GM19193 (cell line): ENCODE results near the gene FANK1.

ENCODE experiments used
- POLR2A ChIP-seq: IDR thresholded peaks from 4 replicates; pipeline ENCODE4 v1.6.1; 2011; ENCODE audit not compliant: insufficient read depth, insufficient read length; ENCODE audit errors: extremely low read depth

FANK1 gene

GRCh38 chr10:125880719-125881118 is 15.6 kb upstream of the FANK1 start:
- no peak for TF ChIP-seq POLR2A

DNA sequence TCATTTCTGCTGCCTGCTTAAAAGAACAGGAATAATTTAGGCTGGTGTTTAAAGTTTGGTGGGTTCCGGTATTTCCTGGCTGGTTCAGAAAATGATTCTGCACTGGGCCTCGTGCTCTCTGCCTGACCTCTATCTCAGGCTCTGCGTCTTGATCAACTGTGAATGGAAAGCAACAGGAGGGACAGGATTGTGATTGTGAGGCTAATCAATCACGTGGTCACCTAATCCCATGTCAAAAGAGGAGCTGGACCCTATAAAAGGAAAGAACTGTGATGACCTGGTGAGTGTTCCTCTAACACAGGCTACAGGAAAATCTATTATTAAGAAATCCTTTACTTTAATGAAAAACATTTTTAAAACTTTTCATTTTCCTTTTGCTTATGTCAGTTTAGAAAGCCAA is 15.2 kb upstream of the FANK1 start, which contains the start of gene DHX32:
TSS of gene DHX32 (minus strand) at position 101 of the 400 bp plus-strand sequence. CDS start 468 bp downstream, outside the sequence.
- TF ChIP-seq POLR2A, result no peak

DNA sequence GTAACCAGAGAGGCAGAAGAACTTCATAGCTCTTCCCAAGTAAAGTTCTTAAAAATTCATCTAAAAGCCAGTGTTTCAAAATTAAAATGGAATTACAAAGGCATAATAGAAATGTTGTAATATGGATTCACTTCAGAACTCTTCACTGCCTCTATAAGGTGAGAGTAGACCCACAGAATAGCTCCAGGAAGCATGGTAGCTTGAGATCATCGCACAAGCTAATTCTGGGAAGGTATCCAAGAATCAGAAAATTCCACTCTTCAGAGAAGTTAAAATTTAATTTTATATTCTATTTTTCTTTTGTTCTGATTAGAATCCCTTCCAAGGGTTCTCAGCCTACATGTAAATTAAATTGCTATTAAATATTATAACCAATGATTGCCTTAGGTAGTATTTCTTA is 13.8 kb upstream of the FANK1 start:
- no peak for TF ChIP-seq POLR2A

- TF ChIP-seq POLR2A, result no peak
These were observed 13.2 kb upstream of the FANK1 start for GRCh38 chr10:125883211-125883610.

DNA sequence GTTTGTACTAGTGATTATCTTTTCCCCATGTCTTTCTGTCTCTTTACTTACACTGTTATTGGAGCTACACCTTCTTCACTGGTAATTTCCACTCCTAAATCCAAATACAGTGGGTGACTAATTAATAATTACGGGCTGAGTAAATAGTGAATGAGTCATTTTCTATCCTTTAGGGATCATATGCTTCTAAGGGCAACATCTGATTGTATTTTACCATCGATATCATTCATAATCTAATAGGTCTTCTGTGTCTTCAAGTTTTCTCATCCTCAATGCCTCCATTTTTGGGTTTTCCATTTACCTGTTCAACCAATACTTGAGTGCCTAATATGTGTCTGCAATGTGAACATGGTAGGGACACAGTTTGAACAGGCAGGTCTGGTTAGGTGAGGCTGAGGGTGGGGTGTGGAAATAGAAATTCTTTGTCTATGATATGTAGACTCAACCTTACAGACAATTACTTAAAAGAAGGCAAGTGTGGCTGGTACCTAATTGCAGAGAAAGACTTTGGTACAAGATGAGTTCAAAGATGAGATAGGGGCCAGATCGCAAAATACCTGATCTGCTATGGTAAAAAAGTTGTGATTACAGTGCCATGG is 9.4 kb upstream of the FANK1 start:
- no peak for TF ChIP-seq POLR2A

DNA sequence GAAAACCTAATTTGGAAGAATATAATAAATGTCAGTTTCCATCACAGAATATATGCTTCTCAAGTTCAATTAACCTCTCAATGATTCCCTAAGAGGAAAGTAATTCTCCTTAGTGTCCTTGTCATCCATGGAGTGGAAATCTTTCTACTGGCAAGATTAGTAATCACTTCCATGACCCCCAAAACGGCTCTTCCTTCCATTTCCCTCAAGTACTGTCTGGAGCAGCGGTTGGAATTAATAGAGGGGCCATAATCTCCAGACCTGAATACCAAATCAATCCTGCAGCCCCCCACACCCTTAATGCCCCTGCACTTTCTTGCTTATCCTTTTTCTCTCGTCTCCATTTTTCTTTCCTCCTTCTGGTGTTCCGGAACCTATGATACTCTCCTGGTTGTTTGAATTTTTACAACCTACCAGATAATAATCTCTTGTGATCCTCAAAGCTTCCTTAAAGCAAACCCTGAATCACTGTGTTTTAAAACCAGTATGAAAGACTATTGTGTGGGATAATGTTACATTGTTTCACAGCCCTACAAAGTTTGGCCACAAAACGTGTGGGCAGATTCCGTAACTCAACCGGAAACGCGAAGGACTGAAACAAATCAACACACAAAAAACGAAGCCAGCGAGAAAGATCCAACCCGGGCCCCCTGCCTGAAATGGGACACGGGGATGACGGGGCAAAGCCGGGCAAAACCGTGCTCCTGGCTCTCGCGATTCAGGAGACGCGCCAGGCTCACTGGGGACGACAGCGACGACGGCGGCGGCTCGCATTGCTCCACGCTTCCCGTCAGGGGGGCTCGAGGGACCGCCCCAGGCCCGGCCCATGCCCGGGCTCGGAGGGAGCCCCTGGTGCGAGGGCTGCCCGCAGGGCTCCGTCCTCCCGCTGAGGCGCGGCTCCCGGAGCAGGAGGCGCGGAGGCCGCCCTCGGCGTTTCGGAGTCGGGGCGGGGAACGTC is 955 bp upstream of the FANK1 start:
- peak; percentile 22 for TF ChIP-seq POLR2A

- TF ChIP-seq POLR2A, result no peak
These were observed 14.8 kb downstream of the FANK1 start for GRCh38 chr10:125911145-125911544.

- no peak for TF ChIP-seq POLR2A
These were observed 15.6 kb downstream of the FANK1 start for GRCh38 chr10:125911990-125912389.

DNA sequence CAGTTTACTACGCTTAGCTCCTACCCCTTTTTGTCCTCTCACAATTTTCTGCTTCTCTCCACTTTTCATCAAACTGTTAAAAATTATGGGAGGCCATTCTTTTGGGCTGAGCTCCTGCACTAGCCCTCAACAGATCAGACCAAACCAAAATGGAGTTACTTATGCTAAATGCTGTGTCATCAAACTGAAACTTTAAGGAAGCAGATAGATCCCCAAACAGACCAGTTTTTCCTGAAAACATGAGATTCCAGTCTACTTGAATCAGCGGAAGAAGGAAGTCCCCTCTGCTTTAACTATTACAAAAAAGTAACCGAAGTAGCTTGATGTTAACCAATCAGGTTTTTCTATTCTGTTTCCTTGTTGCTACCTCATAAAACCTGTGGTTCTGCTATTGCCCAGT is 20.6 kb downstream of the FANK1 start:
- TF ChIP-seq POLR2A, result no peak

GRCh38 chr10:125925262-125925834 is 29.0 kb downstream of the FANK1 start:
- no peak for TF ChIP-seq POLR2A

- no peak for TF ChIP-seq POLR2A
These were observed 29.9 kb downstream of the FANK1 start for GRCh38 chr10:125926247-125926646.

GRCh38 chr10:125928928-125929585 is 32.7 kb downstream of the FANK1 start:
- no peak for TF ChIP-seq POLR2A

DNA sequence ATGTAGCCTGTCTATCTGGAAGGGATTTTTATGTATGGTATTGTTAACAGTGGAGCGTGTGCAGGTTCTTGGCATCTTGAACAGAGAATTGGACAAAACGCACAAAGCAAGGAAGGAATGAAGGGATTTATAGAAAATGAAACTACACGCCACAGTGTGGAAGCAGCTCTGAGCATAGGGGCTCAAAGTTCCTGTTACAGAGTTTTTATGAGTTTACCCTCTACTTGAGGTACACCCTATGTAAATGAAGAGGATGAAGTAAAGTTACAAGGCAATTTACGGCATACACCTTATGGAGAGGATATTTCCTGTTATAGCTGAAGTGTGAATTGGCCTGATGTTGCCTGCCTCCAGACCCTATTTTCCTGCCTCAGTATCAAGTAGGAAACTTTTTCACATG is 33.3 kb downstream of the FANK1 start:
- no peak for TF ChIP-seq POLR2A

DNA sequence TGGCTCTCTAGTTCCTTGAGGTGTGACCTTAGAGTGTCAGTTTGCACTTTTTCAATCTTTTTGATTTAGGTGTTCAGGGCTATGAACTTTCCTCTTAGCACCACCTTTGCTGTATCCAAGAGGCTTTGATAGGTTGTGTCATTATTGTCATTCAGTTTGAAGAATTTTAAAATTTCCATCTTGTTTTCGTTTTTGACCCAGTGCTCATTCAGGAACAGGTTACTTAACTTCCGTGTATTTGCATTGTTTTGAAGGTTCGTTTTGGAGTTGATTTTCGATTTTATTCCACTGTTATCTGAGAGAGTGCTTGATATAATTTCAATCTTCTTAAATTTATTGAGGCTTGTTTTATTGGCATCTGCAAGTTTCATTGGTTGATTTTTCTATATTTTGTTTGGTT is 37.3 kb downstream of the FANK1 start:
- no peak for TF ChIP-seq POLR2A

DNA sequence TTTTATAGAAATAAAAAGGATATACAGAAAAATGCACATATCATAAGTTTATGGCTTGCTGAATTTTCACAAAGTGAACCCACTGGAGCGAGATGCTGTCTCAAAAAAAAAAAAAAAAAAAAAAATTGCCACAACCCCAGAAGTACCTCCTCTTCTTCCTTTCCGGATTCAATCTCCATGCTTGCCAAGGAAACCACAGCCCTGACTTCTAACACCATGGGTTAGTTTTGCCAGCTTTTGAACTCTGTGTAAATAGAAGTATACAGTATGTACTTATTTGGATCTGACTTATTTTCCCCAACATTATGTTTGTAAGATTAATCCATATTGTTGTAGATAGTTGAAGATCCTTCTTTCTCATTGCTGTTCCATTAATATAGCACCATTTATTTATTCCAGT is 40.0 kb downstream of the FANK1 start:
- TF ChIP-seq POLR2A, result no peak
